Measurements from ENCODE around the gene CNTRL.

The CNTRL gene

DNA sequence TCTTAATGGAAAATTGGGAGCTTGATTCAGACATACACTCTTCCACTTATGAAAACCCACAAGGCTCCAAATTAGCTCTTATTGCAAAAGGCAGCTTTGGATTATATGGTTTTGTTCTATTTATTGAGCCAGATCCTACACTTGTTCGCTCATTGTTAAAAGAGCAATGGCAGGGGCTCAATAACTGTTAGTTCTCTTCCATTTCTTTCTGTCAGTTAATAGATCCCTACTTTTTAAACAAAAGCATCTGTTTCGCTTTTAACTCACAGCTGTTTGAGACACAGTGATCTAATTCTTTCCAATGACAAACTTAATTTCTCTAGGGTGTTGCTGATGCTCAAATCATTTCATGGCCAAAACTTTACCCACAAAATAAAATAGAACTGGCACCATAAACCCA, 36.4 kb upstream of the CNTRL start:
- TF ChIP-seq, protein P1, sequence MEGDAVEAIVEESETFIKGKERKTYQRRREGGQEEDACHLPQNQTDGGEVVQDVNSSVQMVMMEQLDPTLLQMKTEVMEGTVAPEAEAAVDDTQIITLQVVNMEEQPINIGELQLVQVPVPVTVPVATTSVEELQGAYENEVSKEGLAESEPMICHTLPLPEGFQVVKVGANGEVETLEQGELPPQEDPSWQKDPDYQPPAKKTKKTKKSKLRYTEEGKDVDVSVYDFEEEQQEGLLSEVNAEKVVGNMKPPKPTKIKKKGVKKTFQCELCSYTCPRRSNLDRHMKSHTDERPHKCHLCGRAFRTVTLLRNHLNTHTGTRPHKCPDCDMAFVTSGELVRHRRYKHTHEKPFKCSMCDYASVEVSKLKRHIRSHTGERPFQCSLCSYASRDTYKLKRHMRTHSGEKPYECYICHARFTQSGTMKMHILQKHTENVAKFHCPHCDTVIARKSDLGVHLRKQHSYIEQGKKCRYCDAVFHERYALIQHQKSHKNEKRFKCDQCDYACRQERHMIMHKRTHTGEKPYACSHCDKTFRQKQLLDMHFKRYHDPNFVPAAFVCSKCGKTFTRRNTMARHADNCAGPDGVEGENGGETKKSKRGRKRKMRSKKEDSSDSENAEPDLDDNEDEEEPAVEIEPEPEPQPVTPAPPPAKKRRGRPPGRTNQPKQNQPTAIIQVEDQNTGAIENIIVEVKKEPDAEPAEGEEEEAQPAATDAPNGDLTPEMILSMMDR (IDR thresholded peaks at IDR 0.05): no peak
- no peak overlapping the region for H3K27ac ChIP-seq
- H3K36me3 ChIP-seq: no peaks in the 10 kb centered on the region
- H3K4me3 ChIP-seq (ENCODE audit: low read depth in 1 of 2, low read length in 1 of 2): no peak overlapping the region
- H3K27me3 ChIP-seq: no peaks in the 10 kb centered on the region
- no peaks in the 10 kb centered on the region for H3K4me1 ChIP-seq (ENCODE audit: control insufficient read depth in 1 of 2, insufficient read depth in 1 of 2, low read depth in 1 of 2, low read length in 1 of 2)
- H3K9me3 ChIP-seq: no peaks in the 10 kb centered on the region

DNA sequence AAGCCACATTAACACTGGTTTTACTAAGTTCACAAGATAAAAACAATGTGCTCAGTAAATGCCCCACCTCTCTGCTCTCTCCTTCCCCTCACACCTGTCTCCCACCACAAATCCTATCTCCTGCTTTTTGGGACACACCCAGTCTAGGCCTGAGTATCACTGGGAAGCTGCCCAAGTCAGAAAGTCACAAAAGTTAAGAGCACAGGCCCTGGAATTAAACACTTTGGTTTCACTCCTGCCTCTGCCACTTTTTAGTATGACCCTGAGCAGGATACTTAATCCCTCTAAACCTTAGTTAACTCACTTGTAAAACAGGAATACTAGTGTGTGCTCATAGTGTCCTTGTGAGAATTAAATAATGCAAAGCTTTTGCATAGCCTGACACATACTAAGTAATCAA, 36.0 kb upstream of the CNTRL start:
- Histone ChIP-seq H3K36me3 (no peaks in the 10 kb centered on the region), H3K27ac (no peak overlapping the region), H3K27me3 (no peaks in the 10 kb centered on the region), H3K4me1 (ENCODE audit: control insufficient read depth in 1 of 2, insufficient read depth in 1 of 2, low read depth in 1 of 2, low read length in 1 of 2) (no peaks in the 10 kb centered on the region), H3K9me3 (no peaks in the 10 kb centered on the region), H3K4me3 (ENCODE audit: low read depth in 1 of 2, low read length in 1 of 2) (no peak overlapping the region)
- TF ChIP-seq, protein P1 (IDR thresholded peaks at IDR 0.05): no peak

DNA sequence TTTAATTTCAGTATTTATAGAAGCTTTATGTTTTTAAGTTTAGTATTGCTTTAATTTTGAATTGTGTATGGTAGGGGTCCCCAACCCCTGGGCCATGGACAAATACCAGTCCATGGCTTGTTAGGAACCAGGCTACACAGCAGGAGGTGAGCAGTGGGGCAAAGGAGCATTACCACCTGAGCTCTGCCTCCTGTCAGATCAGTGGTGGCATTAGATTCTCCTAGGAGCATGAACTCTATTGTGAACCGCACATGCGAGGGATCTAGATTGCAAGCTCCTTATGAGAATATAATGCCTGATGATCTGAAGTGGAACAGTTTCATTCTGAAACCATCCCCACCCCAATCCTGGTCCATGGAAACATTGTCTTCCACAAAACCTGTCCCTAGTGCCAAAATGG, 26.6 kb upstream of the CNTRL start:
- H3K27ac ChIP-seq: no peak overlapping the region
- no peaks in the 10 kb centered on the region for H3K9me3 ChIP-seq
- H3K4me3 ChIP-seq (ENCODE audit: low read depth in 1 of 2, low read length in 1 of 2): no peak overlapping the region
- H3K36me3 ChIP-seq: no peaks in the 10 kb centered on the region
- no peaks in the 10 kb centered on the region for H3K27me3 ChIP-seq
- TF ChIP-seq, protein P1 (IDR thresholded peaks at IDR 0.05): no peak
- H3K4me1 ChIP-seq (ENCODE audit: control insufficient read depth in 1 of 2, insufficient read depth in 1 of 2, low read depth in 1 of 2, low read length in 1 of 2): no peaks in the 10 kb centered on the region

DNA sequence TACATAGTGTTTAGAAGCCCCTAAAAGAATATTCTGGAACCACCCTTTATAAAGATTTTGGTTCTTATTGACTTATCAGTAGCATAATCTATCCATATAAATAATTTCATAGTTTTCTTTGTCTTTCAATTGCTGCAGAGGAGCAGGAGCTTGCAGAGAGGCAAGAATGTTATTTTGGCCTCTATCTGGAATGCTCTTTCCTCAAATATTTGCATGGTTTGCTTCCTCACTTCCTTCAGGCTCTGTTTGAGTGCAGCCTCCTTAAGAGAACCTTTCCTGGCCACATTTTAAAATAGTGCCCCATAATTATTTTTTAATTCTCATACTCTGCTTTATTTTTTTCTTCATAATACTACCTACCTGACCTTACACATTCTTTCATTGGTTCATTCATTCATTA, 26.1 kb upstream of the CNTRL start:
- Histone ChIP-seq H3K4me1 (ENCODE audit: control insufficient read depth in 1 of 2, insufficient read depth in 1 of 2, low read depth in 1 of 2, low read length in 1 of 2) (no peaks in the 10 kb centered on the region), H3K27ac (no peak overlapping the region), H3K9me3 (no peaks in the 10 kb centered on the region), H3K4me3 (ENCODE audit: low read depth in 1 of 2, low read length in 1 of 2) (no peak overlapping the region), H3K27me3 (no peaks in the 10 kb centered on the region), H3K36me3 (no peaks in the 10 kb centered on the region)
- TF ChIP-seq, protein P1 (IDR thresholded peaks at IDR 0.05): no peak

DNA sequence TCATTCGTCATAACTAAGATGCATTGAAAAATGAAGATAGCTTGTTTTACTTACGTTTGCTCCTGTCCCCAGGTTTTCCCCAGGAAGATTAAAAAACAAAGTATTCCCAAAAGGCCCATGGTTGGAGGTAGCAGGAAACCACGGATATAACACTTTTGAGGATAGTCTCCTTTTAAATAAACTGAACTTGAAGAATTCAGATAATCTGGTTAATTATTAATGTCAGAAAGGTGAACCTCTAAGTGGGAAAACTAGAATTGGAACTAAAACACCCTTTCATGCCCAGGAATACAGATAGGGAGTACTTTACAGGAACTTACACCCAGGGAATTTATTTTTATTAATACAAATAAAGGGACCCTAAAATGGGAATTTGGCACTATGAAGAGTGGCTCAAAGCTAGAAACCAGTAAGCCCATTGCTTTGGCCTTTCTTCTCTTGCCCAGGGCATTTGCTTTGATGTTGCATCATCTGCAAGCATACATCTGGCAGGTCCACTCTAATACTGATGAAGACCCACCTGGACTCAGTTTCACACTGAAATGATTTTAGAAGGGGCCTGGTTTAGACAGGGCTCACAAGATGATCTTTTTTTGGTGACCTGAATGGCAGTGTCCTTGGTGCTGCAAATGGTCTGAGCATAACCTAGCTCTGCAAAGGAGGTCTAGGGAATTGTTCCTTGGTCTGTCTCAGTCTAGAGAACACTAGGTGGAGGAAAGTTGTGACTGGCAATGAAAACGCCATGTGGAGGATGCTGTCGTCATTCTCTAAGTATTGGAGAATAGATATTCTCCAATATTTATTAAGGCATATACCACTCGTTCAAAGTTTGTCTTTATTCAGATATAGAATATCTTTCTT, 24.4 kb upstream of the CNTRL start, which contains the start of gene C5:
Gene C5, minus strand, starts transcription at position 148 of the 861 bp plus-strand sequence. Its CDS starts 29 bp downstream, at position 119.
- Histone ChIP-seq H3K4me1 (ENCODE audit: control insufficient read depth in 1 of 2, insufficient read depth in 1 of 2, low read depth in 1 of 2, low read length in 1 of 2) (no peaks in the 10 kb centered on the region), H3K36me3 (no peaks in the 10 kb centered on the region), H3K27ac (no peak within 1 kb of the TSS), H3K4me3 (ENCODE audit: low read depth in 1 of 2, low read length in 1 of 2) (no peak within 1 kb of the TSS), H3K27me3 (no peaks in the 10 kb centered on the region), H3K9me3 (no peaks in the 10 kb centered on the region)
- TF ChIP-seq, protein P1 (IDR thresholded peaks at IDR 0.05): no peak
